Activated CD8-positive, alpha-beta memory T cell treated with anti-CD3 and anti-CD28 coated beads, Interleukin-2, amount 50 U/mL, for 48 hours (primary cell): ENCODE measurements around the gene ODAPH.

Source experiments
- DNase-seq: peaks from one replicate; pipeline ENCODE4 v3.0.0-alpha.2; 2020

ODAPH gene

DNA sequence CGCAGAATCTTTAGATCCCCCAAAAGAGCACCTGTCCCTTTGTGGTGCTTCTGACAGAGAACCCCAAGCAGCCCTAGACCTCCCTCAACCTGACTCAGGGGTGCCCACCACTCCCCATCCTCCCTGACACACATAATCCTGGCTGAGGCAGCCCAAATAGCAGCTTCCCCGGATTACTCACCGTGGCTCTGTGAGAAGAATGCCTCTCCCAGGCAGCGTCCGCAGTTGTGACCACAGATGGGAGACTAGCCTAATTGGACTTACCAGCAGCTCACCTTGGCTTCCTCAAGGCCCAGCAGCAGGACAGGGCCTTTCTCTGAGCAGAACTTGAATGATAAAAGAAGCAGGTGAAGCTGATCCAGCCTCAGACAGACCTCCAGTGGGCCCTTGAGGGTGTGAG is 10.3 kb upstream of the ODAPH start:
- DNase-seq, result no peak

DNA sequence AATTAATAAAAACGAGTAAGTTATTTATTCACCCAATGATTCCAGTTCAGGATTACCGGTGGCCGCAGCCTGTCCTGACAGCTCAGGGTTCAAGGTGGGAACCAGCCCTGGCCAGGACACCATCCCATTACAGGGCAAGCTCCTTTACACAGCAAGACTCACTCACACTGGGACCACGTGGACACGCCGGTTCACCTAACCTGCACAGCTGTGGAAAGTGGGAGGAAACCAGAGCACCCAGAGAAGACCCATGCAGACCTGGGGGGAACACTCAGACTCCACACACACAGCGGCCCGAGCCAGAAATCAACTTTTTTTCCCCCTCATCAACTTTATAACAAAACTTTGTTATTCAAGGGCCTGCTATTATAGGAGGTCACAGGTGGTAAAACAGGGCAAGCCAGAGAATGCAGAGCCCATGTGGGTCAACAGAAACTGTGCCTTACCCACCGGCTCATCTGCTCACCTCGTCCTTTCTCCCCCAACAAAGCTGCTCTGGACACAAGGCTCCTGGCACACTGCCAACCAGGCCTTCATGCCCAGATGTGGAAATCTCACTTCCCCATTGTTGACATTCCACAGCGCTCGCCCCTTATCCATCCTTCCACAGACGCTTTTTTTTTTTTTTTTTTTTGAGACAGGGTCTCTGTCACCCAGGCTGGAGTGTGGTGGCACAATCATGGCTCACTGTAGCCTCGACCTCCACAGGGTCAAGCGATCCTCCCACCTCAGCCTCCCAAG is 8.0 kb upstream of the ODAPH start:
- no peak for DNase-seq

DNA sequence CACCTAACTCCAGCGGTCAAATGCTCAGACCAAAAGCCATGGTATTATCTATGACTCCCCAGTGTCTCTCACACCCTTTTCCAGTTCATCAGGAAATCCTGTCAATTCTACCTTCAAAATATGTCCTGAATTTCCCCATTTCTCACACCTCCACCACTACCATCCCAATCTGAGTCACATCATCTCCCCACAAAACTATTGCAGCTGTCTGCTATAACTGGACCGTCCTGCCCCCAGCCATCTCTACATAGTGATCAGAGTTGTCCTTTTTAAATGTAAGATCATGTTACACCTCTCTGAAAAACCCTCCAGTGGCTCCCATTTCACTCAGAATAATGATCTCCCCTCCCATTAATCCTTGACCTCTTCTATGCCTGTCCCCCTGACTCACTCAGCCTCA is 6.8 kb upstream of the ODAPH start:
- DNase-seq, result no peak

DNA sequence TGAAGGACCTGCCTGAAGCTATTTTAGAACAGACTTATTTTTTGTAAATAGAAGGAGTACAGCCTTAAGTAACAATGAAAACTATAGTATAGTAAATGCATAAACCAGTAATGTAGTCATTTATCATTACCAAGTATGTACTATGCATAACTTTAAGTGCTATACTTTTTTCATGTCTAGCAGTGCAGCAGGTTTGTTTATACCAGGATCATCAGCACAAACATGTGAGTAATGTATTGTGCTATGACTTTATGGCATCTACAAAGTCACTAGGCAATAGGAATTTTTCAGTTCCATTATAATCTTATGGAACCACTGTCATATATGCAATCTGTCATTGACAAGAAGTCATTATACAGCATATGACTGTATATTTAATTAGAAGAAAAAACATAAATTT is 3.4 kb upstream of the ODAPH start:
- no peak for DNase-seq

DNA sequence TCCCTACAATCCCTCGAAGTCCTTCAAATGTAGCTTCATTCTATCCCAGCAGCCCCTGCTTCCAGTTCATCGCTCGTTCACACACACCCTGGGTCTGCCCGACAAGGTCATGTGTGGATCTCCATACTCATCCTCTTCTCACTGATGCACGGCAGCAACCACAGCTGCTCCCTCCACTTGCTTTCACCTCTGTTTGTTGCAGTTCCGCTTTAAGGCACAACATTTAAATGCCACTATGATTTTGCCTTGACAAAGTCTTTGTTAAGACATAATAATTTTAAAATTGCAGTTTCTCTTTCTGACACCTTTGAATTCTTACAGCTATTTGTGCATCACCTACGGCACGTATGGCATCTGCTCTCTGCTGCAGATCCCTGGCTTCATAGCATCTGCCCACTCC is 1.8 kb downstream of the ODAPH start:
- DNase-seq, result no peak

DNA sequence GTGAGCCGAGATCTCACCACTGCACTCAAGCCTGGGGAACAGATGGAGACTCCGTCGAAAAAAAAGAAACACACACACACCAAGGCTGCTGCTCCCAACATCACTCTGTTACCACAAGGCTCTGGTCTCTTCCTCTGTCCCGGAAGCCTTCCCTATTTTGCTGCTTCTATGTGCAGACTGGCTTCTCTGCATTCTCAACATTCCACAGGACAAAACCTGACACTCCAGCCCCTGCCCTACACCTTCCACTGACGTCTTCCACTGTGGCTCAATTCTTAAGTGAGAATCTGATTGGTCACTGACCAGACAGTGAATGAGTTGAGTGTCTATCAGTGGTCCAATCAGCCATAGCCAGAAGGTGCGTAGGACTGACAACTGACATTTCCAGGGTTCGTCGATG is 5.9 kb downstream of the ODAPH start:
- no peak for DNase-seq

DNA sequence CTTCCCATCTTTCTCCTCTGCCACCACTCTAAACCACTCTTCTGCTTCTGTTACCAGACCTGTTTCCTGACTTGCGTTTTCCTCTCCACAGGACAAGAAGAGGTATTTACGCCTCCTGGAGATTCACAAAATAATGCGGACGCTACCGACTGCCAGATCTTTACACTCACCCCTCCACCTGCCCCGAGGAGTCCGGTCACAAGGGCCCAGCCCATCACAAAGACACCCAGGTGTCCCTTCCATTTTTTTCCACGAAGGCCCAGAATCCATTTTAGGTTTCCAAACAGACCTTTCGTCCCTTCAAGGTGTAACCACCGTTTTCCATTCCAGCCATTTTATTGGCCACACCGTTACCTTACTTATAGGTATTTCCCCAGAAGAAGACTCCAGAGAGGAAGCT is 8.2 kb downstream of the ODAPH start:
- no peak for DNase-seq

DNA sequence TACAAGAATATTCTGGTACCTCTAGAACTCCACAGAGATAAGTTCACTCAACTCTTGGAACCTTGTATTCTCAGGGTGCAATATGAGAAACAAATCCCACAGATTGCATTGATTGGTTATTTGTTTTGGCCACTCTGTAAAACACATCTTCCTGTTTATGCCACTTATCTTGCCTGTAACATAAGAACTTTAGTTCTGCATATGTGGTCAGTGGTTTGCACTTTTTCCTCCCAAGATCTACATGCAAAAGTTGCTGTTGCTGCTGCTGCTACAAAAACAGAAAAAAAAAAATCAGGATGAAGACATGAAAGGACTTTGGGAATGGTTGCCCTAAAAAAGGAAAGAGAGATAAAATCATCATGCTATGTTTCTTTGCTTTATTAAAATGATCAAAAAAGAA is 9.6 kb downstream of the ODAPH start:
- no peak for DNase-seq

DNA sequence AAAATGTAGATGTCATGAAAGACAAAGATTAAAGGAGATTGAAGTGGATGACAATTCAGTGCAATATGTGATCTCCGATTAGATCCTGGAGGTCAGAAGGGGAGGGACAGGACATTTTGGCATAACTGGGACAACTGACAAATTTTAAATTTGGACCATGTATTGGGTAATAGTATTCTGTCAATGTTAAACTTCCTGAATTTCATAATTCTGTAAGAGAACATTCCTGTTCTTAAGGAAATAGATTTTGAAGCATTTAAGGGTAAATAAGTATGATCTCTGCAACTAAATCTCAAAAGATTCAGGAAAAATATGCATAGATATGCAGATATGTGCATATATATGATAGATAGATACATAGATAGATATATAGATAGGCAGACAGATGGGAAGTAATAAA is 11.0 kb downstream of the ODAPH start:
- no peak for DNase-seq

DNA sequence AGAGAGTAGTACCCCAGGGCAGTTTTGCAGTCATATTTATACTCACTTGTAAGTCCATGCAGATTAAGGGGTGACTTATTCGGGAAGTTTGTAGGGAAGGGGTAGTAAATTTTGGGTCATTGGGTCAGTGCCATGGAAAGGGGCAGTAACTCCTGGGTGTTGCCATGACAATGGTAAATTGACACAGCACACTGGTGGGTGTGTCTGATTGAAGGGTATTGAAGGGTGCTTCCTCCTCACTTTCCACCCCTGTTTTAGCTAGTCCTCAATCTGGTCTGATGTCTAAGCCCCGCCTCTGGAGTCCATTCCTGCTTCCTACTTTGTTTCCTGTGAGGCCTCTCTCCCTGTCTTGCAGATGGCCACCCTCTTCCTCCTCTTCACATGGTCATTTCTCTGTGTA is 11.9 kb downstream of the ODAPH start:
- DNase-seq, result no peak

DNA sequence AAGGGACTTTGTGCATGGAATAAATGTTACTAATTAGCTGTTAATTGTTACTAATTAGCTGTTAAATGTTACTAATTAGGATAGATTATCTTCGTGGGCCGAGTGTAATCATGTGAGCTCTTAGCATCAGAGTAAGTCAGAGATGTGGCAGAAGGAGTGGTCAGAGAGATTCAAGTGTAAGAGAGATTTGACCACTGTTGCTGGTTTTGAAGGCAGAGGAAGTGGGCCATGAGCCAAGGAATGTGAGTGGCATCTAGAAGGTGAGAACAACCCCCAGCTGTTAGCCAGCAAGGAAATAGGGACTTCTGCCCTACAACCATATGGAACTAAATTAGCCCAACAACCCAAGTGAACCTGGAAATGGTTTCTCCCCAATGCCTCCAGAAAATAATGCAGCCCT is 28.2 kb downstream of the ODAPH start:
- no peak for DNase-seq

DNA sequence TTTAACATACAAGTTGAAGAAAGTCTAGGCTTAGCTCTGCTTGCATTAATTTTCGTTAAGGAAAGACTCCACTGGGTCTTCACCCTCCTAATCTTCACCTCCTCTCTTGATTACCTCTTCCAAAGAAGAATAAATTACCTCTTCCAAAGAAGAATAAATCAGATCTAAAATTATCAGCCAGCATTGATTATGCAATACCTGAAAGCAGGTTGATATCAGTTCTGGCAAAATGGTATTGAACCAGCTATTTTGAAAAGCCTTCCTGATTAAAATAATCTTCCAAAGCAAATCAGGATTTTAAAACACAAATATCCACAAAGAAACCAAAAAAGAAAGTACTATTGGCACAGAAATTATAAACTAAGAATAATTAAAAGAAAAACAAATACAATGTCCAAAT is 37.5 kb downstream of the ODAPH start:
- DNase-seq, result no peak

DNA sequence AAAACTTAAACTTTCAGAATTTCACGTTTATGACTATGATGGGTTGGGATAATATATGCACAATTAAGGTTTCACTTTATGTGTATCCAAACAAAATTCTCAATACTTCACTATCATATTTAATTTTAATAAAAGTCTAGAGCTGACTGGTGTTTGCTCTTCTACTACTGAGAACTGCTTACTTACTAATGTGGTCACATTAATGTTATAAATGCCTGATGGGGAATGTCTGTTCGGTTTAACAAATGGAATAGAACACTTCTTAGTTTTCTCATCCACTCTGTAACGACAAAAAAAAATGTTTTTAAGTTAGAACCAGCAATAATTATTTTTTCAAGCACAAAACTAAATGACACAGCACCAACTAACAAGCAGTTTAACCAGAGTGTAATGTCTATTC is 40.2 kb downstream of the ODAPH start:
- no peak for DNase-seq

DNA sequence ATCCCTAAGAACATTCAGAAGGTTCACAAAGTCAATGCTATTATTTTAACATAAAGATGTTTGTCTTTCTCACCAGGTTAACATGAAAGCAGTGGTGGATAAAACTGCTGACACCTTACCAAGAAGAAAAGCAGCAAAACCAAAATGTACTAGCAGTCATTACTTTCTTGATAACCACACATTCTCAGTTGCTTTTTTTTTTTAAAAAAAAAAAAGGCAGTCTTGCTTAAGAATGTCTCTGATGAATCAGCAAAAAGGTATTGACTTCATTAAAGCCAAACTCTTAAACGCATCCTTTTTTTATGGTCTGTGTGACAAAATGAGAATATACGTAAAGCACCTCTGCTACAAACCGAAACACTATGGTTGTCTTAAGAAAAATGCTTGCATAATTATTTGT is 42.5 kb downstream of the ODAPH start:
- no peak for DNase-seq

DNA sequence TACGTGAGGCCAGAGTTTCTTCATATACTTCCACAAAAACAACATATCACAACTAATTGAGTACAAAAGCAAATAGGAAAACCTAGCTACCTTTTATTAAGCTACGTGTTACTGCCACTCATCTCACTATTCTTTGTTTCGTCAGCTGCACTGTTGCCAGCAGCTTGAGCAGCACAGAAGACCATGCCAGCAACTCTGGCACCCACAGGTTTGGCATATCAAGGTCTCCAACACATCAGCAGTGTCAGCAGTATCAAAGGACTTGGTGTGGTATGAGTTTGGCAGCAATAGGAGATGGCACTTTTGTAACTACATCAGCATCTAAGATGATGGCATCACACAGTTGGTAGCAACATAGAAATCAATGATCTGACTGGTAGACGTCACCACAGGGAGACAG is 43.8 kb downstream of the ODAPH start:
- DNase-seq, result no peak

DNA sequence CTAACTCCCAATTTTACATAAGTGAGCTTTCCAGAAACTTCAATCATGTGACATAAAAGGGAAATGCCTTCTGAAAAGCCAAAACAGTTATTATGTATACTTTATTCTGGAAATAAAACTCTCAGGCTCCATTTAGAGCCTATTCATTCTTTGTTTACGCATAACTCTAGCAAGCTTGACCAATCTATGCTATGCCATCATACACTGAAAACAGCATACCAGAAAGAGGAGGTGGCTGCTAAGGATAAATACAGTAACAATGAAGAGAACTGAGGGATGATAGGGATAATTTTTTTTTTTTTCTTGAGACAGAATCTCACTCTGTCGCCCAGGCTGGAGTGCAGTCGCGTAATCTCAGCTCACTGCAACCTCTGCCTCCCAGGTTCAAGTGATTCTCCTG is 50.1 kb downstream of the ODAPH start:
- DNase-seq, result no peak

DNA sequence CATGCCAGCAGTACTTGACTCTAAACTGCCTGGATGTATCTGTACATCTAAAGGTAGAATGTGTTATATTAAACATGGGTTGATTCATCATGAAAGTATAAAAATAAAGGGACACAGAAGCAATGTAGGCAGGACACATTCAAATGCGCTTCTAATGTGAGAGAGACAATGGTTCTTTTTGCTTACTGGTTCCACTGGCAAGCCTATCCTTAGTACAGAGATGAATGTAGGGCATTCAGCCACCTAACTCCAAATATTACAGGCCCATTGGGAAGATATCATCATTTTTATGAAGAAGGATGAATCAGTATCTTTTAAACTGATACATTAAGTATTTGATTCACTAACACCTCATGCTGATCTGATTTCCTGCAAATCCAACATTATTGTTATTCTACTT is 56.4 kb downstream of the ODAPH start:
- DNase-seq, result no peak
